SU-DHL-6 (cell line): ENCODE measurements around the gene CTPS2.

ENCODE experiments used
- EZH2phosphoT487 ChIP-seq: fragments of 200-600 bp; sonication (generic), shearing (Covaris generic); conservative IDR thresholded peaks from 2 replicates; pipeline ENCODE4 v1.6.1; 2018; ENCODE audit warnings: mild to moderate bottlenecking, antibody characterized with exemption, low read length, moderate library complexity, mixed read lengths
- TF ChIP-seq, protein P1 (sequence below): fragments of 200-600 bp; sonication (generic); IDR thresholded peaks from one replicate; pipeline ENCODE4 v1.5.1; 2017; ENCODE audit warnings: antibody characterized with exemption, mild to moderate bottlenecking, low read length, moderate library complexity; ENCODE audit not compliant: insufficient read depth, poor library complexity, severe bottlenecking

DNA sequence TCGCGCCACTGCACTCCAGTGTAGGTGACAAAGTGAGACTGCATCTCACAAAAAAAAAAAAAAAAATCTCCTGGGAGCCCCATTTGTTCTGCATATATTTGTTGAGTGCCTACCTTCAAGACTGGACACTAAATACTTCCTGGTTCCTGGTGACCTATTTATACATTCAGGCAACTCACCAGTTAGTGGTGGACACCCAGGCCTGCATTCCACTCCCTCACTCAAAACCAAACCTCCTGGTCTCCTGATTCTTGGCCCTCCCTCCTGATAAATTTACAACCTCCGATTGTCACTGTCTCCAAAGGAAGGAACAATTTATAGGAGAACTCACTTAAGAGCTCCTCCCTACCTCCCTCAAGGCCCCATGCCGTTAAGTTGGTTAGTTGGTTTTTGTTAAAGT, 10.0 kb upstream of the CTPS2 start:
- TF ChIP-seq, protein P1, sequence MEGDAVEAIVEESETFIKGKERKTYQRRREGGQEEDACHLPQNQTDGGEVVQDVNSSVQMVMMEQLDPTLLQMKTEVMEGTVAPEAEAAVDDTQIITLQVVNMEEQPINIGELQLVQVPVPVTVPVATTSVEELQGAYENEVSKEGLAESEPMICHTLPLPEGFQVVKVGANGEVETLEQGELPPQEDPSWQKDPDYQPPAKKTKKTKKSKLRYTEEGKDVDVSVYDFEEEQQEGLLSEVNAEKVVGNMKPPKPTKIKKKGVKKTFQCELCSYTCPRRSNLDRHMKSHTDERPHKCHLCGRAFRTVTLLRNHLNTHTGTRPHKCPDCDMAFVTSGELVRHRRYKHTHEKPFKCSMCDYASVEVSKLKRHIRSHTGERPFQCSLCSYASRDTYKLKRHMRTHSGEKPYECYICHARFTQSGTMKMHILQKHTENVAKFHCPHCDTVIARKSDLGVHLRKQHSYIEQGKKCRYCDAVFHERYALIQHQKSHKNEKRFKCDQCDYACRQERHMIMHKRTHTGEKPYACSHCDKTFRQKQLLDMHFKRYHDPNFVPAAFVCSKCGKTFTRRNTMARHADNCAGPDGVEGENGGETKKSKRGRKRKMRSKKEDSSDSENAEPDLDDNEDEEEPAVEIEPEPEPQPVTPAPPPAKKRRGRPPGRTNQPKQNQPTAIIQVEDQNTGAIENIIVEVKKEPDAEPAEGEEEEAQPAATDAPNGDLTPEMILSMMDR = no peak
- TF ChIP-seq EZH2phosphoT487 = no peak
